H1 (cell line): ENCODE data around the gene ZNF814. TPM values are rescaled to one million over a fixed set of nuclear protein-coding genes. Genes with fewer than 3 reads are reported as not detected.
A peak's percentile ranks its signal among the peaks of the same experiment; 100 is the strongest.

ENCODE experiments used
- CHD1 ChIP-seq: IDR thresholded peaks from 2 replicates; pipeline ENCODE4 v1.6.1; 2012; ENCODE audit warnings: low read depth, low read length, improper control_type of control experiment
- CHD7 ChIP-seq: fragments of 300-600 bp; sonication (generic); IDR thresholded peaks from 2 replicates; pipeline ENCODE4 v1.7.1; 2012; ENCODE audit warnings: low read length, moderate library complexity, mild to moderate bottlenecking, inconsistent platforms; ENCODE audit not compliant: insufficient replicate concordance
- CREB1 ChIP-seq: IDR thresholded peaks from 2 replicates; pipeline ENCODE4 v1.6.1; 2012; ENCODE audit warnings: inconsistent platforms
- E2F6 ChIP-seq: IDR thresholded peaks from 2 replicates; pipeline ENCODE4 v1.6.1; 2012; ENCODE audit warnings: inconsistent platforms
- HDAC2 ChIP-seq, 2 experiments: fragments of 300-600 bp in 1 of 2; sonication (generic) in 1 of 2; IDR thresholded peaks; 2 replicates each; pipeline ENCODE4 v1.6.1; 2011 to 2012; ENCODE audit warnings: low read depth in 2 of 2, low read length in 2 of 2, mild to moderate bottlenecking in 2 of 2, moderate library complexity in 2 of 2, borderline replicate concordance in 1 of 2, inconsistent platforms in 1 of 2
- PHF8 ChIP-seq: fragments of 200-600 bp; sonication (generic); conservative IDR thresholded peaks from 2 replicates; pipeline ENCODE4 v1.7.1; 2012; ENCODE audit warnings: low read depth, mild to moderate bottlenecking, inconsistent platforms, low read length, moderate library complexity
- SP4 ChIP-seq: IDR thresholded peaks from 2 replicates; pipeline ENCODE4 v1.6.1; 2012; ENCODE audit warnings: low read length, inconsistent platforms
- SRF ChIP-seq: IDR thresholded peaks from 2 replicates; pipeline ENCODE4 v1.6.1; 2011; ENCODE audit warnings: mild to moderate bottlenecking, low read depth, low read length, moderate library complexity
- TAF7 ChIP-seq: optimal IDR thresholded peaks from 2 replicates; pipeline ENCODE3; 2011; ENCODE audit warnings: low read depth, mild to moderate bottlenecking, inconsistent platforms, low read length, moderate library complexity, borderline replicate concordance
- TBP ChIP-seq: IDR thresholded peaks from 2 replicates; pipeline ENCODE4 v1.6.1; 2011; ENCODE audit warnings: low read depth, low read length, improper control_type of control experiment
- YY1 ChIP-seq: IDR thresholded peaks from 2 replicates; pipeline ENCODE4 v1.6.1; 2011; ENCODE audit warnings: low read depth, mild to moderate bottlenecking, low read length
- polyA plus RNA-seq, 7 experiments: library from polyadenylated mRNA; depleted of rRNA in 3 of 7; stranded (reverse) in 5 of 7; unstranded in 2 of 7; fragments of >200 nt in 5 of 7; fragments of 200-250 nt in 2 of 7; gene quantifications; 1 replicate in 5 of 7; 2 replicates in 1 of 7; 4 replicates in 1 of 7; pipeline versions ENCODE4 v1.2.1 to v1.2.3, GENCODE V29; 2011 to 2013; ENCODE audit warnings: missing spikeins in 2 of 7, mixed read lengths in 2 of 7
- total RNA-seq: library from RNA; stranded (reverse); fragmentation: NEBNext Ultra II Directional; extraction: Animal tissue kit (Norgen Biotek cat#: 25700); gene quantifications from 2 replicates; pipeline ENCODE4 v1.2.1, GENCODE V29; 2021

The ZNF814 gene
- total and polyA plus RNA-seq, 2 of the 8 experiments (the other 6 are each of a cell fraction or from before 2014, with no cell fraction given) = 90.9 to 99.6 TPM

GRCh38 chr19:57830071-57830602 lies 58.7 kb downstream of the ZNF814 start, which contains the start of gene ZNF587B (continued):
- TF ChIP-seq CHD7 (no peak), YY1 (peak; percentile 98), E2F6 (no peak), SRF (no peak), PHF8 (peak; percentile 77; the same call in 1 of the 2 replicates), TBP (peak; percentile 83; the same call in 1 of the 2 replicates), HDAC2 (IDR thresholded peaks at IDR 0.05; ENCODE audit: borderline replicate concordance in 1 of 2, low read depth in 2 of 2, low read length in 2 of 2) (peak in 1 of 2 experiments; percentile 32; a peak in 1 of 4 replicates), TAF7 (peak; percentile 69), CHD1 (no peak), CREB1 (peak; percentile 83), SP4 (0 out of 2 replicates have a peak, but pooled peaks have one; percentile 56)
